Keratinocyte (primary cell): ENCODE results near the gene DACT2. TPM values are rescaled to one million over a fixed set of nuclear protein-coding genes. Genes with fewer than 3 reads are reported as not detected.
"Not testable (repeated sequence)": the region's sequence is repeated elsewhere in the genome, so short reads cannot be mapped to it uniquely, and the experiment has no call there.

ENCODE experiments used
- DNase-seq: peaks from one replicate; pipeline ENCODE4 v3.0.0-alpha.2; 2011; ENCODE audit warnings: low read depth, missing footprints, low spot score
- FAIRE-seq: peaks from 2 replicates; lab custom pipeline; 2011; peaks lifted over from hg19 to GRCh38; lab: Jason Lieb, UNC
- H2AFZ ChIP-seq: 2 replicates; pipeline ENCODE4 v1.6.0; 2012; ENCODE audit warnings: low read length, control low read depth, inconsistent platforms; ENCODE audit not compliant: control insufficient read depth
- H3K27ac ChIP-seq: 2 replicates; pipeline ENCODE4 v1.5.1; 2011; ENCODE audit warnings: low read length; ENCODE audit not compliant: control insufficient read depth, insufficient read depth
- H3K27me3 ChIP-seq: 3 replicates; pipeline ENCODE4 v1.6.0; 2011; ENCODE audit warnings: low read length; ENCODE audit not compliant: control insufficient read depth, insufficient read depth; ENCODE audit errors: extremely low read depth
- H3K36me3 ChIP-seq, 2 experiments: 2 replicates in 1 of 2; 3 replicates in 1 of 2; pipeline ENCODE4 v1.5.1; 2011; ENCODE audit warnings: low read length in 2 of 2, mild to moderate bottlenecking in 1 of 2; ENCODE audit not compliant: control insufficient read depth in 2 of 2, insufficient read depth in 2 of 2; ENCODE audit errors: extremely low read depth in 1 of 2
- H3K4me1 ChIP-seq: 3 replicates; pipeline ENCODE4 v1.5.1; 2011; ENCODE audit warnings: low read length; ENCODE audit not compliant: control insufficient read depth, insufficient read depth; ENCODE audit errors: extremely low read depth
- H3K4me2 ChIP-seq: 3 replicates; pipeline ENCODE4 v1.6.0; 2011; ENCODE audit warnings: low read depth, low read length; ENCODE audit not compliant: control insufficient read depth, insufficient read depth; ENCODE audit errors: extremely low read depth
- H3K4me3 ChIP-seq, 3 experiments: fragments of 200-600 bp in 1 of 3; sonication (generic) in 1 of 3; 2 replicates in 2 of 3; 3 replicates in 1 of 3; pipeline ENCODE4 v1.5.1; 2011 to 2016; ENCODE audit warnings: low read length in 3 of 3, mild to moderate bottlenecking in 3 of 3, control low read depth in 2 of 3, inconsistent platforms in 1 of 3, low read depth in 1 of 3, mixed read lengths in 1 of 3, mixed run types in 1 of 3, moderate library complexity in 1 of 3; ENCODE audit not compliant: control insufficient read depth in 2 of 3, insufficient read depth in 2 of 3; ENCODE audit errors: extremely low read depth in 1 of 3
- H3K79me2 ChIP-seq: 2 replicates; pipeline ENCODE4 v1.6.0; 2012; ENCODE audit warnings: low read length; ENCODE audit not compliant: control insufficient read depth, insufficient read depth
- H3K9ac ChIP-seq: 3 replicates; pipeline ENCODE4 v1.6.0; 2011; ENCODE audit warnings: low read length; ENCODE audit not compliant: control insufficient read depth, insufficient read depth; ENCODE audit errors: extremely low read depth
- H3K9me1 ChIP-seq: 3 replicates; pipeline ENCODE4 v1.6.0; 2011; ENCODE audit warnings: low read length; ENCODE audit not compliant: control insufficient read depth, insufficient read depth; ENCODE audit errors: extremely low read depth
- H3K9me3 ChIP-seq: 2 replicates; pipeline ENCODE4 v1.5.1; 2012; ENCODE audit warnings: low read depth, low read length; ENCODE audit not compliant: control insufficient read depth
- H4K20me1 ChIP-seq: 3 replicates; pipeline ENCODE4 v1.6.0; 2011; ENCODE audit warnings: low read length; ENCODE audit not compliant: control insufficient read depth, insufficient read depth; ENCODE audit errors: extremely low read depth
- CTCF ChIP-seq, 3 experiments: IDR thresholded peaks in 1 of 3; conservative IDR thresholded peaks in 1 of 3; optimal IDR thresholded peaks in 1 of 3; 2 replicates in 2 of 3; 3 replicates in 1 of 3; pipeline versions ENCODE3 to v1.5.1; 2011; ENCODE audit warnings: low read length in 3 of 3, mild to moderate bottlenecking in 3 of 3, moderate library complexity in 2 of 3, control low read depth in 1 of 3, inconsistent platforms in 1 of 3; ENCODE audit not compliant: insufficient read depth in 2 of 3; ENCODE audit errors: extremely low read depth in 1 of 3
- EZH2 ChIP-seq: IDR thresholded peaks from one replicate; pipeline ENCODE4 v1.6.1; 2012; ENCODE audit warnings: inconsistent platforms, mild to moderate bottlenecking, low read length, moderate library complexity
- dilution Hi-C: fragments of 300-500 bp; cut with MboI; formaldehyde crosslinking; loops from one replicate; pipeline ENCODE4 v1.7.0; 2020; ENCODE audit warnings: low sequenced_read_pairs; ENCODE audit not compliant: extremely low pct_ligation_motif_present
- polyA plus RNA-seq, 5 experiments: library from polyadenylated mRNA; depleted of rRNA in 3 of 5; stranded (reverse) in 3 of 5; stranded (forward) in 1 of 5; unstranded in 1 of 5; fragments of >200 nt; gene quantifications; 1 replicate in 1 of 5; 2 replicates in 3 of 5; 3 replicates in 1 of 5; pipeline versions ENCODE4 v1.2.1 to v1.2.3, GENCODE V29; 2011 to 2012; ENCODE audit warnings: missing spikeins in 2 of 5, low read depth in 1 of 5, low replicate concordance in 1 of 5

DACT2 gene
- polyA plus RNA-seq, 1 donor (not counting 4 experiments of a cell fraction or from before 2014, with no cell fraction given): 0.09 TPM

GRCh38 chr6:168313431-168314011 is 6.1 kb downstream of the DACT2 start:
- dilution Hi-C loops: no loop called here

GRCh38 chr6:168312125-168312507 is 7.5 kb downstream of the DACT2 start:
- H2AFZ ChIP-seq: not testable (repeated sequence)

More at GRCh38 chr6:168313431-168314011, 6.1 kb downstream of the DACT2 start:
- H3K9me3 ChIP-seq: no peaks in the 10 kb centered on the region
- H3K79me2 ChIP-seq: no peaks in the 10 kb centered on the region
- no peak for TF ChIP-seq CTCF (optimal IDR thresholded peaks at IDR 0.05 in 1 of 3, IDR thresholded peaks at IDR 0.05 in 1 of 3, conservative IDR thresholded peaks at IDR 0.05 in 1 of 3; ENCODE audit: extremely low read depth in 1 of 3, insufficient read depth in 2 of 3, low read length in 3 of 3)
- no peak for TF ChIP-seq EZH2
- peaks cover 23% of the 10 kb centered on the region for H3K4me1 ChIP-seq
- no peak overlapping the region for H3K27ac ChIP-seq
- no peak overlapping the region for H3K4me2 ChIP-seq
- H3K4me3 ChIP-seq: no peak overlapping the region
- no peaks in the 10 kb centered on the region for H3K9me1 ChIP-seq
- H3K27me3 ChIP-seq: peaks cover 25% of the 10 kb centered on the region
- no peak for FAIRE-seq
- H4K20me1 ChIP-seq: no peaks in the 10 kb centered on the region
- H3K36me3 ChIP-seq: no peaks in the 10 kb centered on the region
- H2AFZ ChIP-seq: peak overlapping the region; percentile 26
- H3K9ac ChIP-seq: no peak overlapping the region
- DNase-seq: no peak

More at GRCh38 chr6:168312125-168312507, 7.5 kb downstream of the DACT2 start:
- H3K4me3 ChIP-seq, H3K27ac ChIP-seq, H3K9me3 ChIP-seq, H3K36me3 ChIP-seq, DNase-seq, FAIRE-seq, H4K20me1 ChIP-seq, H3K9me1 ChIP-seq, H3K4me2 ChIP-seq, H3K9ac ChIP-seq, H3K79me2 ChIP-seq, dilution Hi-C loops: not testable (repeated sequence)
- Histone ChIP-seq H3K4me1 (peaks cover 23% of the 10 kb centered on the region), H3K27me3 (peaks cover 18% of the 10 kb centered on the region)
